HG03097 (cell line): Measurements from ENCODE around the gene WDR45B.
"Not testable (repeated sequence)": the region's sequence is repeated elsewhere in the genome, so short reads cannot be mapped to it uniquely, and the experiment has no call there.

Experiments
- ATAC-seq: cut with Tn5 transposase; IDR thresholded peaks from one replicate; pipeline ENCODE4 v1.9.1; 2021; ENCODE audit not compliant: unreplicated experiment, low FRiP score

The WDR45B gene

DNA sequence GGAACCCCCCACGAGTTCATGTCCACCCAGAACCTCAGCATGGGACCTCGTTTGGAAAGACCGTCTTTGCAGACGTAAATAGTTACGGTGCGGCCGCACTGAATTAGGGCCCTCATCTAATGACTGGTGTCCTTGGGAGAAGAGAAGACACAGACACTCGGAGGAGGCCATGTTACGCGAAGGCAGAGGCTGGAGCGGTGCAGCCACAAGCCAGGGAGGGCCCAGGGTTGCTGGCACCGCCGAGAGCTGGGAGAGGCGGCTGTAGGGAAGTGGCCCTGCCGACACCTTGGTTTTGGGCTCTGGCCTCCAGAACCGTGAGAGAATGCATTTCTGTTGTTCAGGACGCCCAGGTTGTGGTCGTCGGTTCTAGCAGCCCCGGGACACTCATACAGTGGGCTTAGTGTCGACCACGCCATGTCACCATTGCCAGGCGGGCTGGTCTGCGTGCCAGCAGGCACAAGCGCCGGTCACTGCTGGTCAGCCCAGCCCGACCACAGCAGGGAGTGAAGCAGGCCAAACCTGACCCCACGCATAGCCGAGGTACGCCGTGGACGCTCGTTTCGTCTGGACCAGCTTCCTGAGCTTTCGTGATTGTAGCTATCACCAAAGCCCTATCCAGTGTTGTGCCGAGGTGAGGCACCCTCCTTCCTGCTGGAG, 10.7 kb upstream of the WDR45B start:
- ATAC-seq = no peak

- no peak for ATAC-seq
Observed at GRCh38 chr17:82658331-82658730, 10.1 kb upstream of the WDR45B start.

GRCh38 chr17:82657926-82658325, 9.7 kb upstream of the WDR45B start:
- ATAC-seq = no peak

GRCh38 chr17:82656266-82656665, 8.0 kb upstream of the WDR45B start:
- ATAC-seq = no peak

DNA sequence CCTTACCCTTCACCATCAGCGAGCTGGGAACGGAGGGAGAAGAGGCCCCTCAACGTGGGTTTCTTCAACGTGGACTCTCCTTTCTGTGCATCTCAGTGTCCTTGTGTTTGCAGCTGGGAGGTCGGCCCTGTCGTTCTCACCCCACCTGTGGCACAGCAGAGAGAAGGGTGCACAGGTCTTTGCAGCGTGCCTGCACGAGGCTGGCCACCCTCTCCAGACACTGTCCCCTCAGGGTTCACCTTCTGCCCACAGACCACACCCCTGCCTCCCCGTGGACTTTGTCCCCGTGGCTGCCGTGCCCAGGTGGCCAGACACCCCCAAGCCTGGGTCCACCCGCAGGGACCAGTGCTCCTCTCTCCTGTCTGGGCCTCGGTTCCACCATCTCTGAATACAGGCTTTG, 7.3 kb upstream of the WDR45B start:
- no peak for ATAC-seq

DNA sequence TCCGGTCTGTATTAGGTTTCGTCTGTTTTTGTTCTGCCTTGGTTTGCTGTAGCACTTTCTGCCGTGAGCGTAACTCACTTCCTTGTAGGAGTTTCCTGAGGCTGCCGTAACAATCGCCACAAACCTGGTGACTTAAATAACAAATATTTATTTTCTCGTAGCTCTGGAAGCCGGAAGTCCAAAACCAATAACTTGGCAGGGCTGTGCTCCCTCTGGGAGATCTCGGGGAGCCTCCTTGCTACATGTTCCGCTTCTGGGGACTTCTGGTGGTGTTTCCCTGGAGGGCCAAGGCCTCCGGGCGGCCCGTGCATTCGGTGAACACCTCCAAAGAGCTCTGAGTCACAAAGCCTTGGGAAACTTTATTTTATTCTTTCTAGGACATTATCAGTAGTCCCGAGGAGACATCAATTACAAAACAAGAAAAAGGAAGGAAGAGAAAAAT, 6.8 kb upstream of the WDR45B start:
- no peak for ATAC-seq

DNA sequence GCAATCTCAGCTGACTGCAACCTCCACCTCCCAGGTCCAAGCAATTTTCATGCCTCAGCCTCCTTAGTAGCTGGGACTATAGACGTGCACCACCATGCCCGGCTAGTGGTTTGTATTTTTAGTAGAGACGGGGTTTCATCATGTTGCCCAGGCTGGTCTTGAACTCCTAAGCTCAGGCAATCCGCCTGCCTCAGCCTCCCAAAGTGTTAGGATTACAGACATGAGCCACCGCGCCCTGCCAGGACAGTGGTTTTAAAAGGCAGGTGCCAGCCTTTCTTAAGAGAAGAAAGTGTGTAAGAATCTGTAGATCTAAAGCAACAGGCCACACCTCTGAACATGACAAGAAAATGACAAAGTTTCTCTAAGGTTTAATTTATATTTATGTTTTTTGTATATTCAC, 6.4 kb upstream of the WDR45B start:
- ATAC-seq = not testable (repeated sequence)

DNA sequence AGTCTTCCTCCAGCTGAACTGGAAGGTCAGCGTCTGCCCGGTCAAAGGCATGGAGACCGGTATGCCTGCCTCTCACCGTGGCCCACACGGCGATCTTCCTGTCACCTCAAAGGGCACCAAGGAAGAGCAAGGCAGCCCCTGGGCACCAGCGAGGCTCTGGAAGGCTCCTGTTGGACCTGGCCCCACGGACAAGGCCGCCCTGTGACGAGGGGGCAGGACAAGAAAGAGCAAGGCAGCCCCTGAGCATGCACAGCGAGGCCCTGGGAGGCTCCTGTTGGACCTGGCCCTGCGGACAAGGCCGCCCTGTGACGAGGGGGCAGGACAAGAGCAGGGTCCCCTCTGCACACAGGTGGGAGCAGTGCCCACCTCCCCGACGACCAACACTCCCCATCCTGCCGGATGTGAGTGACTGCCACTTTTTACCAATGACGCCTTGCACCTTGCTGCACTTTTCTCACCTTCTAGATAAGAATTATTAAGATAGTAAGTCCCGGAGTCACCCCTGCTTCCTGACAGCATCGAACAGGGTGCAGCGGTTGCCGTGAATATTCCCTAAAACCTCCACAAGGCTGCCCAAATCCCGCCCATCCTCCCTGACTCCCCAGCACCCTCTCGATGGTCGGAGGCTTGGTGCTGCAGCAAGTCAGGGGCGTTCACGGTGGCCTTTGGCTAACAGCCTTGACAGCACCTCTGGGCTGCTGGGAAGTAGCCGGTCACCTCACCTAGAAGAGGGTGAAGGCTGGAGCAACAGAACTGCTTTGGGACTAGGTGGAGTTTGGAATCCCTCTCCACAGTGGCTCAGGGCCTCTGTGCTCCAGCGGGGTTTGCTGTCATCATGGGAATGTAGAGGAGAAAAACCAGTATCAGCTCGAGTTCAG, 5.6 kb upstream of the WDR45B start:
- ATAC-seq = no peak

DNA sequence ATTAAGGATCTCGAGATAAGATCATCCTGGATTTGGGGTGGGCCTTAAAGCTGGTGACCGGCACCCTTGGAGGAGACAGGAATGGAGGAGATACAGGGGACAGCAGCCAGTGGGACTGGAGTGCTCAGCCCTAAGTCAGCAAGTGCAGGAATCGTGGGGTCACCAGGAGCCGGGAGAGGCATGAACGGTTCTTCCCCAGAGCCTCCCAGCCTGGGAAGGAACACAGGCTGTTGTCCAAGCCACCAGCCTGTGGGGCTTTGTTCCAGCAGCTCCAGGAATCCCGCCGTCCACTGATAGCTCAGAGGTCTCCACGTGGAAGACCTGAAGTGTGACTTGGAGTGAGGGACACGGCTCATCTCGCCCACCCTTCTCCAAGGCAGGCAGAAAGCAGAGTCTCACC, 2.5 kb upstream of the WDR45B start:
- ATAC-seq = no peak

DNA sequence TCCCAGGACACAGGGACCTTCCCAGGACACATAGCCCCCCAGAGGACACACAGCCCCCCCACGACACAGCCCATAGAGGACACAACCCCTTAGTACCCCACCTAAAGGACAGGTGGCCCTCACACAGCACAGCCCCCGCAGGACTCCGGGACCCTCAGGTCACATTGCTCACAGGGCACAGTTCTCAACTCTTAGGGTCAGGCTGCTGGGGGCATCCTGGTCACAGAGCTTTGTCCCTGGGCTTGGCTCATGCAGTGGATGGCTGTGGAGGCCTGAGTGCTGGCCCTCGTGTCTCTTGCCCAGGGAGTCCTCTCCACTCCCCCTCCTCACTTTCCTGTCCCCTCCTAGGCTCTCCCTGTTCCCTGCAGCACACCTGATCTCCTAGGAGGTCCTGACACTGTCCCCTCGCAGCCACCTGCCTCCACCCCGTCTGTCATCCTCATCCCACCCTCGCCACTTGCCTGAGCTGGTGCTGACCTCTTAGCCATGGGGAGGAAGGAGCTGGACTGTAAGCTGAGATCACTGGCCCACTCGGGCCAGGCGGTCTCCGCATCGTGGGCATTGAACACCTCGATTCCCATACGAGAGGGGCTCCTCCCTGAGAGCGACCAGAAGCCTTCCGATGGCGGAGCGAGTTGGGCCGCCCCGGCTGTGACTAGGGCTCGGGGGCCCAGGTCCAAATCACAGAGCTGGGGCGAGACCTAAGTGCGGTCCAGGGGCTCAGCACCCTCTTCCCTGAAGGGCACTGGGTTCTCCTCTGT, 1.4 kb upstream of the WDR45B start:
- ATAC-seq = no peak

- no peak for ATAC-seq
Observed at GRCh38 chr17:82648742-82649331, 593 bp upstream of the WDR45B start.

- peak; percentile 24 for ATAC-seq
Observed at GRCh38 chr17:82647593-82648164, 565 bp downstream of the WDR45B start.

- ATAC-seq = no peak
Observed at GRCh38 chr17:82645516-82645915, 2.7 kb downstream of the WDR45B start.

DNA sequence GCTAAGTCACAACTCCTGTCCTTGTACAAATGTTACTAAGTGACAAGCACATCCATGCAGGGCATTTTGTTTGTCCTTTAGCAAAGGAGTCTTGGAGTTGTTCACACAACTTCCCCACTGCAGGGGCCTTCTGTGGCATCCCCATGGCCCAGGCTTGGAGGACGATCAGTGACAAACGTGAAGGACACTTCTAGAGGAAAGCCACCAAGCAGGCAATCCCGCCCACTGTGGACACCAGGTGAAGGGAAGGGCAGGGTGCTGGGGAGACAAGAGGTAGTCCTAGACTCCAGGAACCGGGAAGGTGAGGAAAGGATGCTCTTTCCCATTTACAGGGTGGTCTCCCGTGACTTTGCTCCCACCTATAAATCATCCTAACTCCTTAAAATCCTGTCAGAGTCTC, 4.1 kb downstream of the WDR45B start:
- ATAC-seq = no peak

DNA sequence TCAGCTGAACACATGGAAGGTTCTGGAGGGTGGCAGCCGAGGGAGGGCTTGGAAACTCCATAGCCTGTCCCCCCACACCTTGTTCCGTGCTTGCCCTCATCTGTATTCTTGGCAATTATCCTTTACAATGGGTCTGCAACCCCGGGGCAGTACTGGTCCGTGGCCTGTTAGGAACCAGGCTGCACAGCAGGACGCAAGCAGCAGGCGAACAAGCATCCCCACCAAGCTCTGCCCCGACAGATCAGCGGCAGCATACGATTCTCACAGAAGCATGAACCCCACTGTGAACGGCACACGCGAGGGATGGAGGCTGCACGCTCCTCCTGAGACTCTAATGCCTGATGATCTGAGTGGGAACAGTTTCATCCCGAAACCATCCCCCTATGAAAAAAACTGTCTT, 6.2 kb downstream of the WDR45B start:
- ATAC-seq = no peak

GRCh38 chr17:82640036-82640435, 8.2 kb downstream of the WDR45B start:
- no peak for ATAC-seq

DNA sequence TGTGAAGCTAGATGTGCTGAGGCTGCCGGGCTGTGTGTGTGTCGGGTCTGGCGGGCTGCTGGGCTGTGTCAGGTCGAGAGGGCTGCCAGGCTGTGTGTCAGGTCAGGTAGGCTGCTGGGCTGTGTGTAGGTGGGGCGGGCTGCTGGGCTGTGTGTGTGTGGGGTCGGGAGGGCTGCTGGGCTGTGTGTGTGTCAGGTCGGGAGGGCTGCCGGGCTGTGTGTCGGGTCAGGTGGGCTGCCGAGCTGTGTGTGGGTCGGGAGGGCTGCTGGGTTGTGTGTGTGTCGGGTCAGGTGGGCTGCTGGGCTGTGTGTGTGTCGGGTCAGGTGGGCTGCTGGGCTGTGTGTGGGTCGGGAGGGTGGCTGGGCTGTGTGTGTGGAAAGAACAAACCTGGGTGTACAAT, 8.6 kb downstream of the WDR45B start:
- ATAC-seq = no peak

- ATAC-seq = no peak
Observed at GRCh38 chr17:82638183-82638773, 10.0 kb downstream of the WDR45B start.

- ATAC-seq = no peak
Observed at GRCh38 chr17:82636626-82637598, 11.3 kb downstream of the WDR45B start.
